HepG2 (cell line): ENCODE measurements around the gene CGB3. TPM values are rescaled to one million over a fixed set of nuclear protein-coding genes. Genes with fewer than 3 reads are reported as not detected.
"Not testable (repeated sequence)": the region's sequence is repeated elsewhere in the genome, so short reads cannot be mapped to it uniquely, and the experiment has no call there.

Experiments
- ATAC-seq: fragments of 200-7000 bp; cut with Tn5 transposase; 3 replicates; pipeline ENCODE4 v1.9.1; 2020; ENCODE audit warnings: mild to moderate bottlenecking, moderate library complexity
- BruUV-seq: library from RNA; stranded (reverse); fragments of 400-500 nt; replicated peaks from 2 replicates; lab custom pipeline; 2021; lab: Mats Ljungman, UMichigan
- CTCF ChIA-PET: fragments of 300-600 bp; formaldehyde crosslinking; extraction: SDS; loops from one replicate; lab custom pipeline; 2021; ENCODE audit warnings: low total read pairs, inconsistent platforms, low intra/inter-chr PET ratio; lab: Yijun Ruan, JAX
- POLR2A ChIA-PET: fragments of 350-600 bp; sonication (Branson Sonifier 250); formaldehyde crosslinking; loops from one replicate; lab custom pipeline; 2020; ENCODE audit warnings: antibody characterized with exemption, inconsistent platforms; lab: Yijun Ruan, JAX
- DNase-seq: peaks from one replicate; pipeline ENCODE4 v3.0.0-alpha.2; 2015; ENCODE audit warnings: low spot score
- FAIRE-seq: peaks from 3 replicates; lab custom pipeline; 2011; peaks lifted over from hg19 to GRCh38; lab: Jason Lieb, UNC
- H2AFZ ChIP-seq: one replicate; pipeline ENCODE4 v1.6.1; 2011; ENCODE audit warnings: low read length, inconsistent platforms
- H3K27ac ChIP-seq: fragments of 300-600 bp; 3 replicates; pipeline ENCODE4 v1.8.0; 2011; ENCODE audit warnings: mixed run types, mild to moderate bottlenecking, mixed read lengths, low read length, inconsistent platforms; ENCODE audit not compliant: insufficient read depth; ENCODE audit errors: extremely low read length
- H3K27me3 ChIP-seq, 2 experiments: fragments of 200-600 bp in 1 of 2; 2 replicates in 1 of 2; 3 replicates in 1 of 2; pipeline versions ENCODE4 v1.6.0 to v1.8.0; 2011; ENCODE audit warnings: low read length in 2 of 2, mild to moderate bottlenecking in 2 of 2, moderate library complexity in 2 of 2, inconsistent platforms in 1 of 2; ENCODE audit not compliant: insufficient read depth in 2 of 2, control insufficient read depth in 1 of 2
- H3K36me3 ChIP-seq, 2 experiments: fragments of 200-600 bp in 1 of 2; replicated peaks in 1 of 2; 2 replicates in 1 of 2; 3 replicates in 1 of 2; pipeline versions ENCODE4 v1.5.1 to v1.8.0; 2011; ENCODE audit warnings: low read length in 2 of 2, inconsistent platforms in 1 of 2; ENCODE audit not compliant: insufficient read depth in 2 of 2, control insufficient read depth in 1 of 2
- H3K4me1 ChIP-seq: 2 replicates; pipeline ENCODE4 v1.5.1; 2012; ENCODE audit warnings: low read length, inconsistent platforms; ENCODE audit not compliant: insufficient read depth
- H3K4me2 ChIP-seq: 2 replicates; pipeline ENCODE4 v1.6.0; 2011; ENCODE audit warnings: low read depth, low read length, inconsistent platforms
- H3K4me3 ChIP-seq, 3 experiments: fragments of 200-600 bp in 1 of 3; sonication (generic), shearing (Covaris generic) in 1 of 3; replicated peaks in 1 of 3; 2 replicates each; pipeline ENCODE4 v1.5.1; 2011 to 2016; ENCODE audit warnings: low read length in 3 of 3, inconsistent platforms in 2 of 3, low read depth in 2 of 3, mild to moderate bottlenecking in 2 of 3, control low read depth in 1 of 3, mixed read lengths in 1 of 3; ENCODE audit not compliant: insufficient read depth in 1 of 3
- H3K79me2 ChIP-seq: one replicate; pipeline ENCODE4 v1.6.1; 2011; ENCODE audit warnings: low read length, inconsistent platforms; ENCODE audit not compliant: insufficient read depth
- H3K9ac ChIP-seq: 2 replicates; pipeline ENCODE4 v1.6.0; 2011; ENCODE audit warnings: mild to moderate bottlenecking, low read depth, low read length, inconsistent platforms; ENCODE audit not compliant: insufficient read depth
- H3K9me3 ChIP-seq: 2 replicates; pipeline ENCODE4 v1.5.1; 2012; ENCODE audit warnings: mild to moderate bottlenecking, low read length
- H4K20me1 ChIP-seq: 2 replicates; pipeline ENCODE4 v1.6.0; 2011; ENCODE audit warnings: inconsistent platforms, mild to moderate bottlenecking, low read length, moderate library complexity; ENCODE audit not compliant: insufficient read depth
- ARNTL ChIP-seq: sonication (generic); formaldehyde crosslinking; IDR thresholded peaks from 2 replicates; pipeline ENCODE4 v1.4.0; 2020; ENCODE audit warnings: mild to moderate bottlenecking, missing genetic modification reagents
- IKZF4 ChIP-seq: sonication (generic); formaldehyde crosslinking; IDR thresholded peaks from 2 replicates; pipeline ENCODE4 v1.5.1; 2020; ENCODE audit warnings: borderline replicate concordance, mild to moderate bottlenecking, low read depth, missing genetic modification reagents; ENCODE audit errors: not compliant biosample characterization
- IRF9 ChIP-seq: sonication (generic); formaldehyde crosslinking; IDR thresholded peaks from 2 replicates; pipeline ENCODE4 v1.8.0; 2022; ENCODE audit warnings: missing genetic modification reagents, mild to moderate bottlenecking, borderline replicate concordance
- MTA1 ChIP-seq: sonication (generic); formaldehyde crosslinking; IDR thresholded peaks from 2 replicates; pipeline ENCODE4 v1.4.0; 2020; ENCODE audit warnings: missing genetic modification reagents, mild to moderate bottlenecking, borderline replicate concordance
- NCOA2 ChIP-seq: sonication (generic); formaldehyde crosslinking; IDR thresholded peaks from 2 replicates; pipeline ENCODE4 v1.8.0; 2022; ENCODE audit warnings: inconsistent platforms
- PLSCR1 ChIP-seq: sonication (generic); formaldehyde crosslinking; IDR thresholded peaks from 2 replicates; pipeline ENCODE4 v1.5.0; 2020; ENCODE audit warnings: missing genetic modification reagents, mild to moderate bottlenecking, borderline replicate concordance
- SALL2 ChIP-seq: sonication (generic); formaldehyde crosslinking; IDR thresholded peaks from 2 replicates; pipeline ENCODE4 v1.8.1; 2023; ENCODE audit warnings: mild to moderate bottlenecking, missing genetic modification reagents, inconsistent platforms
- ZMAT3 ChIP-seq: sonication (generic); formaldehyde crosslinking; conservative IDR thresholded peaks from 2 replicates; pipeline ENCODE4 v1.7.0; 2021; ENCODE audit warnings: missing genetic modification reagents
- ZNF331 ChIP-seq: sonication (generic); formaldehyde crosslinking; IDR thresholded peaks from 2 replicates; pipeline ENCODE4 v1.4.0; 2020; ENCODE audit warnings: missing genetic modification reagents
- ZNF629 ChIP-seq: sonication (generic); formaldehyde crosslinking; conservative IDR thresholded peaks from 2 replicates; pipeline ENCODE4 v1.5.0; 2020; ENCODE audit warnings: missing genetic modification reagents
- WGBS: methylation state at CpG from one replicate; pipeline ENCODE4 v1.1.6; 2017; ENCODE audit warnings: low lambda C conversion rate; 5-methylcytosine and 5-hydroxymethylcytosine counted together
- in situ Hi-C: cut with HindIII; loops from 2 replicates; pipeline ENCODE4 v1.10.0; 2017; ENCODE audit warnings: low pct_unique_long_range_greater_than_20kb; ENCODE audit not compliant: extremely low pct_ligation_motif_present
- intact Hi-C: fragments of 100-400 bp; cut with micrococcal nuclease; formaldehyde crosslinking; loops from one replicate; pipeline ENCODE4 v1.10.0; 2022; ENCODE audit not compliant: unreplicated experiment
- polyA plus RNA-seq, 8 experiments: library from polyadenylated mRNA; depleted of rRNA in 3 of 8; stranded (reverse) in 7 of 8; unstranded in 1 of 8; fragments of >200 nt; fragmentation: Illumina TruSeq in 4 of 8; extraction: Trizol in 4 of 8; gene quantifications; 2 replicates each; pipeline versions ENCODE4 v1.2.1 to v1.2.3, GENCODE V29; 2011 to 2016; ENCODE audit warnings: low read depth in 4 of 8, missing spikeins in 1 of 8, mixed read lengths in 1 of 8; ENCODE audit not compliant: insufficient read depth in 1 of 8
- total RNA-seq, 5 experiments: library from RNA; depleted of rRNA; stranded (reverse); fragments of >200 nt; fragmentation: Illumina TruSeq; extraction: Trizol; gene quantifications; 2 replicates each; pipeline ENCODE4 v1.2.3, GENCODE V29; 2016; ENCODE audit warnings: low read depth in 1 of 5
- TF ChIP-seq, protein P1 (sequence below): sonication (generic); formaldehyde crosslinking; IDR thresholded peaks from 2 replicates; pipeline ENCODE4 v1.4.0; 2020; ENCODE audit warnings: mild to moderate bottlenecking, low read depth, missing genetic modification reagents
- TF ChIP-seq, protein P2 (sequence below): sonication (generic); formaldehyde crosslinking; IDR thresholded peaks from 2 replicates; pipeline ENCODE4 v1.5.1; 2020; ENCODE audit warnings: missing genetic modification reagents, mild to moderate bottlenecking, borderline replicate concordance

CGB3 gene
- total and polyA plus RNA-seq, 2 of the 13 experiments (the other 11 are each of a cell fraction or from before 2014, with no cell fraction given) = not detected

DNA sequence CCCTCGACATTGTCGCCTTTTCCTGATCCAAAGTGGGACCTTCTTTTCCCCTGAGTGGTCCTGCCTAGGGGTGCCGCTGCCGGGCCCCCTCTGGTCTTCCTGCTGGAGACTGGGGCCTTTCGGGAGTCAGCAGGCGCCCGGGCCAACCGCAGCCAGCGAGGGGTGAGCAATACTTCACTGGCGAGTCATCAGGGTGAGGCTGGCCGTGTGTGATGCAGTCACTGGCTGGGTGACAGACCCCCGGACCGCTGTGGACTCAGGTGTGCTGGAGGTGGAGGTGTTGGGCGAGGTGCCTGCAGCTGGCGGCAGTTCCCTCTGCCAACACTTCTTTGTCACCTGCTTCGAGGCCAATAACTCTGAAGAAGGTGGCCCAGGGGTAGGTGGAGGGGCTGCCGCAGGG is 18.0 kb upstream of the CGB3 start:
- FAIRE-seq (no peak), ATAC-seq (no peak), DNase-seq (no peak)
- CTCF ChIA-PET = no interaction called here
- no peaks in the 10 kb centered on the region for H3K79me2 ChIP-seq
- H3K36me3 ChIP-seq = no peaks in the 10 kb centered on the region
- H3K9me3 ChIP-seq = no peaks in the 10 kb centered on the region
- H3K4me3 ChIP-seq = no peak overlapping the region
- POLR2A ChIA-PET = no interaction called here
- no peaks in the 10 kb centered on the region for H4K20me1 ChIP-seq
- H3K4me1 ChIP-seq = no peaks in the 10 kb centered on the region
- 4% methylated on average over 10 of the region's 17 CpGs for WGBS
- H3K9ac ChIP-seq = no peak overlapping the region
- no peak overlapping the region for H3K4me2 ChIP-seq
- TF ChIP-seq MTA1 (CRISPR knock-in tag) = no peak
- no peak for TF ChIP-seq NCOA2 (CRISPR knock-in tag)
- TF ChIP-seq SALL2 = no peak
- no peak for TF ChIP-seq IKZF4 (CRISPR knock-in tag)
- no peak for TF ChIP-seq ZNF331 (CRISPR knock-in tag)
- no peak for TF ChIP-seq ZMAT3
- TF ChIP-seq ZNF629 (CRISPR knock-in tag) = no peak
- TF ChIP-seq IRF9 = no peak
- TF ChIP-seq, protein P1, sequence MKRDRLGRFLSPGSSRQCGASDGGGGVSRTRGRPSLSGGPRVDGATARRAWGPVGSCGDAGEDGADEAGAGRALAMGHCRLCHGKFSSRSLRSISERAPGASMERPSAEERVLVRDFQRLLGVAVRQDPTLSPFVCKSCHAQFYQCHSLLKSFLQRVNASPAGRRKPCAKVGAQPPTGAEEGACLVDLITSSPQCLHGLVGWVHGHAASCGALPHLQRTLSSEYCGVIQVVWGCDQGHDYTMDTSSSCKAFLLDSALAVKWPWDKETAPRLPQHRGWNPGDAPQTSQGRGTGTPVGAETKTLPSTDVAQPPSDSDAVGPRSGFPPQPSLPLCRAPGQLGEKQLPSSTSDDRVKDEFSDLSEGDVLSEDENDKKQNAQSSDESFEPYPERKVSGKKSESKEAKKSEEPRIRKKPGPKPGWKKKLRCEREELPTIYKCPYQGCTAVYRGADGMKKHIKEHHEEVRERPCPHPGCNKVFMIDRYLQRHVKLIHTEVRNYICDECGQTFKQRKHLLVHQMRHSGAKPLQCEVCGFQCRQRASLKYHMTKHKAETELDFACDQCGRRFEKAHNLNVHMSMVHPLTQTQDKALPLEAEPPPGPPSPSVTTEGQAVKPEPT (CRISPR knock-in tag) = no peak
- no peak for TF ChIP-seq ARNTL (CRISPR knock-in tag)
- TF ChIP-seq PLSCR1 (CRISPR knock-in tag) = no peak
- TF ChIP-seq, protein P2, sequence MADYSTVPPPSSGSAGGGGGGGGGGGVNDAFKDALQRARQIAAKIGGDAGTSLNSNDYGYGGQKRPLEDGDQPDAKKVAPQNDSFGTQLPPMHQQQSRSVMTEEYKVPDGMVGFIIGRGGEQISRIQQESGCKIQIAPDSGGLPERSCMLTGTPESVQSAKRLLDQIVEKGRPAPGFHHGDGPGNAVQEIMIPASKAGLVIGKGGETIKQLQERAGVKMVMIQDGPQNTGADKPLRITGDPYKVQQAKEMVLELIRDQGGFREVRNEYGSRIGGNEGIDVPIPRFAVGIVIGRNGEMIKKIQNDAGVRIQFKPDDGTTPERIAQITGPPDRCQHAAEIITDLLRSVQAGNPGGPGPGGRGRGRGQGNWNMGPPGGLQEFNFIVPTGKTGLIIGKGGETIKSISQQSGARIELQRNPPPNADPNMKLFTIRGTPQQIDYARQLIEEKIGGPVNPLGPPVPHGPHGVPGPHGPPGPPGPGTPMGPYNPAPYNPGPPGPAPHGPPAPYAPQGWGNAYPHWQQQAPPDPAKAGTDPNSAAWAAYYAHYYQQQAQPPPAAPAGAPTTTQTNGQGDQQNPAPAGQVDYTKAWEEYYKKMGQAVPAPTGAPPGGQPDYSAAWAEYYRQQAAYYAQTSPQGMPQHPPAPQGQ = no peak
- no TSS peak for BruUV-seq
- in situ Hi-C loops = no loop called here
- intact Hi-C loops = no loop called here
- H2AFZ ChIP-seq = no peak overlapping the region
- peaks cover 1 to 5% of the 10 kb centered on the region in 2 experiments; a peak in 2 of 5 replicates for H3K27me3 ChIP-seq
- no peak overlapping the region for H3K27ac ChIP-seq

DNA sequence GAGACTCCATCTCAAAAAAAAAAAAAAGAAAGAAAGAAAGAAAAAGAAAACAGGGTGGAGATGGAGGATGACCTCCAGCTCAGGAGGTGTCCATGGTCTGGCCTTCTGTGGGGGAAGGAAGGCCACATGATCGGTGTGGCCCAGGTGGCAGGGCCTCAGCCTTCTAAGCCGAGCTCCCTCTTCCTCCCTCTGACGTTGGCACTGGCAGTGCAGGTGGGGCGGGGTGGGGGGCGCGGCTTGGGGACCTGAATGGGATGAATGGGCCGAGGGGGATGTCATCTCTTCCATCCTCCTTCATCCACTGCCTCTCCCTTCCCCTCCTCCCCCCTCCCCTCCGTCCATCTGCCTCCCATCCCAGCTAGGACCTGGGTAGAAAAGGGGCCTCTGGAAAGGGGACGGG is 15.6 kb upstream of the CGB3 start:
- H3K79me2 ChIP-seq, H3K4me3 ChIP-seq, in situ Hi-C loops, H3K9me3 ChIP-seq, CTCF ChIA-PET, H3K36me3 ChIP-seq, H3K4me2 ChIP-seq, FAIRE-seq, H3K27ac ChIP-seq, H4K20me1 ChIP-seq, DNase-seq, ATAC-seq, H3K4me1 ChIP-seq, H2AFZ ChIP-seq, intact Hi-C loops, BruUV-seq, H3K27me3 ChIP-seq, H3K9ac ChIP-seq, POLR2A ChIA-PET: not testable (repeated sequence)
- 23% methylated on average over 4 of the region's 9 CpGs for WGBS
